Activated CD8-positive, alpha-beta memory T cell treated with anti-CD3 and anti-CD28 coated beads, Interleukin-2, amount 50 U/mL, for 1 hour (primary cell): Measurements from ENCODE around the gene GBF1.
"Not testable (repeated sequence)": the region's sequence is repeated elsewhere in the genome, so short reads cannot be mapped to it uniquely, and the experiment has no call there.

ENCODE experiments used
- DNase-seq: peaks from one replicate; pipeline ENCODE4 v3.0.0-alpha.2; 2020; ENCODE audit errors: extremely low read depth

The GBF1 gene

DNA sequence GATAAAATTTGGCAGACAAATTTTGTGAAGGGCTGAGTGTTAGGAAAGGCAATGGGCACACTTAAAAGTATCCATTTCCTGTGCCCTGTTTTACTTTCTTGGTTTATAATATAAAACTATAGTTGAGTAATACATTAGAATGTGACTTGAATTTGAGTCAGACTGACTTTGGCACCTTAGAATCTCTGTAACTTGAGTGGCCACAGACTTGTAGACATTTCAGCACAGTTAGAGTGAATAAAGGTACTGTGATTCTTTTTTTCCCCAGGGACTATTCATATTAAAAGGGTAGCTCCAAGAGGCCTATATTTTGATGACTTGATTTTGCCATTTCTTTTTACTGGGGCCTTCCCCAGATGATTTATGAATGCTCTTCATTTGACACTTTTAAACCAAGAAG, 22.4 kb downstream of the GBF1 start:
- no peak for DNase-seq

DNA sequence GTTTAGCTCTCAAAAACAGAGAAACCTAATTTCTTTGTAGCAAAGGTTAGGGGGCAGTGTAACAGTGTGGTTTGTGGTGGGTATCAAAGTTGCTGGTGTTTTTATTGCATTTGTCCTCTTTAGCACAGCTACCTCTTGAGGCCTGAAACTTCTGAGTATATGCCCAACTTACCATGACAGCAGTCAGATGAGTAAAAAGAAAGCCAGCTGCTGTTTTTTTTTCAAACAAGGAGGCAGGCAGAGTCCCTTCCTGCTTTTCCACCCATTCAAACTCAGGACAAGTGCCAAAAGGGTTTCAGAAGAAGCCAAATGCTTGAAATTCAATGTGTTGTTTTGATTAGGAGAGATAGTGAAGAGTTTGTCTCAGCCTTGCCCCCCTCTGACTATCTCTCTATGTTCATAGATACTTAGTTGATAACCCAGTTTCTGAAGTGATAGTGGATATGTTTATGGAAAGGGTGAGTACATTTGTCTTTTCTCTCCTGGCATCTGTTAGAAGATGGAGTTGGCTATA, 23.1 kb downstream of the GBF1 start:
- no peak for DNase-seq

GRCh38 chr10:102269017-102269416, 23.7 kb downstream of the GBF1 start:
- DNase-seq: no peak

DNA sequence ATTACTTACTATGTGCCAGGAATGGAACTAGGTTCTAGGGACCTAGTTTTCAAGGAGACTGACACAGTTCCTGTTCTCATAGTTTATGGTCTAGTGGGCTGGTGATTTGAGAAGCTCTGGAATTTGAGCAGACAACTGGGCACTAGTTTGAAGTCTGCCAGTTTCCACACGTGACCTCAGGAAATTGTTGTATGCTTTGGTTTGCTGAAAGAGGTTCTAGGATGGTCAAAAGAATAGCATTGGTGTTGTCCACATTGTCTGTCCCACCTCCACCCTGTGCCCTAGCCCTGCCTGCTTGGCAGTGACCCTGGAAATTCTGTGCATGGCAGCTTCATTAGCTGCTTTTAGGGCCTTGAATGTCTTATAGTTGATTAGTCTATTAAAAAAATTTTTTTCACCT, 28.7 kb downstream of the GBF1 start:
- no peak for DNase-seq

DNA sequence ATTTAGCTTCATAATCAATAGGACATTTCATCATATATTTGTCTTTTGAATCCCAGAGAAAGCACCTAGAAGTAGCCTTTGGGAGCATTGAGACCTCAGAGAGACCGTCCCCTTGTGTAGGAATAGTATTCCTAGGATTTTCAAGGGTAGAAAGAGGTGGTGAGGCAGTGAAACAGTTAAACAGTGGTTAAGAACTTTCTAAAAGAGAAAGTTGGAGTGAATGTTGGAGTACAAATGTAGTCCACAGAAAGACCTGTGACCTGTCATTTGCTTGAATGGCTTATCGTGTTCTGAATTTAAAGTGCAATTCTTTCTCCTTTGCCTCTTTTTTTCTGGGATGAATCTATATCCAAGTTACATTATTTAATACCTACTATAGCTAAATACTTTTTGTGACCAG, 30.0 kb downstream of the GBF1 start:
- DNase-seq: no peak

GRCh38 chr10:102279104-102279503, 33.8 kb downstream of the GBF1 start:
- no peak for DNase-seq

- no peak for DNase-seq
Measured at GRCh38 chr10:102280397-102281101, 35.2 kb downstream of the GBF1 start.

DNA sequence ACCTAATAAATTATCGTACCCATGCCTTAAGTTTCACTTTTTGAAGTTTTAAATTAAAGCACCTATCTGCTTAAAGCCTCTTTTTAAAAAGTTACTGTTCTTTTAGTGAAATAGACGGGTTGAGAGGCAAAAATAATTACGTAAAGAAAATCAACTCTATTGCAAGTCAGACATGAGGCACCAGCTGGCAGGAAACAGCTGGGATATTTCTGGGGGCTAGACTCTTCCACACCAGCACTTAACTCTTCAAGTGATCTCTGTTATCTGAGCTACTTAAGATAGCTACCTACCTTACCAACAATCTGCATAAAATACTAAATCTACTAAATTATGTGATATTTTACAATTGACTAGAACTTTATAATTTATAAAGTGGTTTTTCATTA, 35.8 kb downstream of the GBF1 start:
- no peak for DNase-seq

- no peak for DNase-seq
Measured at GRCh38 chr10:102283488-102283887, 38.2 kb downstream of the GBF1 start.

GRCh38 chr10:102283890-102284289, 38.6 kb downstream of the GBF1 start:
- no peak for DNase-seq

DNA sequence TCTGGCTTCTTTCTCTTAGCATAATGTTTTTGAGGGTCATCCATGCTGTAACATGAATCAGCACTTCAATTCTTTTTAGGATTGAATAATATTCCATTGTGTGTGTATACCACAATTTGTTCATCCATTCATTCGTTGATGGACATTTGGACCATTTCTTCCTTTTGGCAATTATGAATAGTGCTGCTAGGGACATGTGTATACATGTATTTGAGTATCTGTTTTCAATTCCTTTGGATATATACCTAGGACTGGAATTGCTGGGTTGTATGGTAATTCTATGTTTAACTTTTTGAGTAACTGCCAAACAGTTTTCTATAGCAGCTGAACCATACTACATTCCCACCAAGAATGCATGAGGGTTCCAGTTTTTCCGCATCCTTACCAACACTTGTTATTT, 39.2 kb downstream of the GBF1 start:
- DNase-seq: no peak

DNA sequence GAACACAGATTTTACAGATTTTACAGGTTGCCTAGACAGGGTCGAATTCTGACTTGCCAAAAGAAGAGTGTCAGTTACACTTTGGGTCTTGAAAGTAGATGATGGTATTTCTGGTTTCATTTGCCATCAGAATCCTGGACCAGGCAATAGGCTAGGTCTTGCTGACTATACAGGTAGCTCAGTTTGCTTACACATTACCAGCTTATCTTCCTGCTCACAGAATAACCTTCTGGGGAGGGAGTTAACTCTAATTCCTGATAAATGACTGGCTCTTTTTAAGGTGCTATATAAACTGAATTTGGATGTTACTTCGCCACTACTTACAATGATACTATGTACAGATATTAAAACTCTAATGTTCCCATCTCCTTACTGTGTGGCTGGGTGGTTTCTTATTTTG, 39.8 kb downstream of the GBF1 start:
- no peak for DNase-seq

- no peak for DNase-seq
Measured at GRCh38 chr10:102286216-102286615, 40.9 kb downstream of the GBF1 start.

- DNase-seq: no peak
Measured at GRCh38 chr10:102287538-102287937, 42.2 kb downstream of the GBF1 start.

DNA sequence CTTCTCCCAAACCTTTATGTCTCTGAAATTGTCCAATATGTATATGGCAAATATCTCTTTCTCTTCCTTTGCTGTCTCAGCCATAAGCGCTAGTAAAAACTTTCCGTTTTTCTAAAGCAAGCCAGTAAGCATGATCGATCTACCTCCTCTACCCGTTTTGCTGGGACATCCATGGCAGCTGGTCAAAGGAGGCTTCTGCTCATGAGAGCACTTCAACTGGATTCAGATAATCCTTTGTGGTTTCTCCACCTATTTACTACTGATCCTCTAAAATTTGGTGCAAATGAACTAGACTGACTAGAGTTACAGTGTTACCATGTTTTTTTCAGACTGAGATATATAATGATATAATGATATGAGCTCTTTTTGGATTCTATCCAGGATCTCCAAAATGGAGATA, 42.7 kb downstream of the GBF1 start:
- no peak for DNase-seq

- no peak for DNase-seq
Measured at GRCh38 chr10:102289356-102289755, 44.0 kb downstream of the GBF1 start.

DNA sequence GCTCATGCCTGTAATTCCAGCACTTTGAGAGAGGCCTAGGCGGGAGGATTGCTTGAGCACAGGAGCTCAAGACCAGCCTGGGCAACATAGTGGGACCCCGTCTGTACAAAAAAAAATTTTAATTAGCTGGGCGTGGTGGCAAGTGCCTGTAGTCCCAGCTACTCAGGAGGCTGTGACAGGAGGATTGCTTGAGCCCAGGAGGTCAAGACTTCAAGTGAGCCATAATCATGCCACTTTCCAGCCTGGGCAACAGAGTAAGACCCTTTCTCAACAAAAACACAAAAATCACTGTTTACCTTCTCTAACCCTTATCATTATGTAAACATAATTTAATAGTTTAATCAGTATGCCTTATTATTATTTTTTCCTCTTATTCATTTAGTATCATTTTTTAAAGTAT, 44.5 kb downstream of the GBF1 start:
- DNase-seq: no peak

GRCh38 chr10:102291221-102291905, 46.0 kb downstream of the GBF1 start:
- no peak for DNase-seq

GRCh38 chr10:102297101-102297500, 51.8 kb downstream of the GBF1 start:
- DNase-seq: no peak

DNA sequence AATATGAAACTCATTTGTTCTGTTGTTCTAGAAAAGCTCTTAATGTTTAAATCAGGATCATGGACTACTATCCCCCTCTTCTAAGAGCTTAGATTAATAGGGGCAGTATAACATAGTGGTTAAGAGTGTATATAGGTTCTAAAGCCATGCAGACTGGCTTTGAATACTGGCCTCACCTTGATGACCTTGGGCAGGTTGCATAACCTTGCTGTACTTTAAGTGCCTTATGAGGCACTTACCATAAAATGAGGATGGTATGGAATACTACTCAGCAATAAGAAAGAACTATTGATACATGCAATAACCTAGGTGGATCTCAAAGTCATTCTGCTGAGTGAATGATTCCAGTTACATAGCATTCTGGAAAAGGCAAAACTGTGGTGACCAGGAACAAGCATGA, 53.6 kb downstream of the GBF1 start:
- DNase-seq: no peak

GRCh38 chr10:102299873-102300272, 54.5 kb downstream of the GBF1 start:
- DNase-seq: no peak

- no peak for DNase-seq
Measured at GRCh38 chr10:102300278-102300843, 55.0 kb downstream of the GBF1 start.

- DNase-seq: not testable (repeated sequence)
Measured at GRCh38 chr10:102300912-102301311, 55.6 kb downstream of the GBF1 start.
